SIG-M5 treated with dmso at 0.1 percent for 504 hours (cell line): ENCODE results near the gene PCDHA9.
A peak's percentile ranks its signal among the peaks of the same experiment; 100 is the strongest.
"Not testable (repeated sequence)": the region's sequence is repeated elsewhere in the genome, so short reads cannot be mapped to it uniquely, and the experiment has no call there.

Experiments
- DNase-seq: peaks from one replicate; lab custom pipeline; 2025; ENCODE audit not compliant: unreplicated experiment; lab: John Stamatoyannopoulos, UW

PCDHA9 gene

DNA sequence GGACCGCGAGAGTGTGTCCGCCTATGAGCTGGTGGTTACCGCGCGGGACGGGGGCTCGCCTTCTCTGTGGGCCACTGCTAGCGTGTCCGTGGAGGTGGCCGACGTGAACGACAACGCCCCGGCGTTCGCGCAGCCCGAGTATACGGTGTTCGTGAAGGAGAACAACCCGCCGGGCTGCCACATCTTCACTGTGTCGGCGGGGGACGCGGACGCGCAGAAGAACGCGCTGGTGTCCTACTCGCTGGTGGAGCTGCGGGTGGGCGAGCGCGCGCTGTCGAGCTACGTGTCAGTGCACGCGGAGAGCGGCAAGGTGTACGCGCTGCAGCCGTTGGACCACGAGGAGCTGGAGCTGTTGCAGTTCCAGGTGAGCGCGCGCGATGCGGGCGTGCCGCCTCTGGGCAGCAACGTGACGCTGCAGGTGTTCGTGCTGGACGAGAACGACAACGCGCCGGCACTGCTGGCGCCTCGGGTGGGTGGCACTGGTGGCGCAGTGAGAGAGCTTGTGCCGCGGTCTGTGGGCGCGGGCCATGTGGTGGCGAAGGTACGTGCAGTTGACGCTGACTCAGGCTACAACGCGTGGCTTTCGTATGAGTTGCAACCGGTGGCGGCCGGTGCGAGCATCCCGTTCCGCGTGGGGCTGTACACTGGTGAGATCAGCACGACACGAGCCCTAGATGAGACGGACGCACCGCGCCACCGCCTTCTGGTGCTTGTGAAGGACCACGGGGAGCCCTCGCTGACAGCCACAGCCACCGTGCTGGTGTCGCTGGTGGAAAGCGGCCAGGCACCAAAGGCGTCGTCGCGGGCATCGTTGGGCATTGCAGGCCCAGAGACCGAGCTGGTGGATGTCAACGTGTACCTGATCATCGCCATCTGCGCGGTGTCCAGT, 12.3 kb upstream of the PCDHA9 start:
- DNase-seq = no peak

GRCh38 chr5:140840978-140841962, 6.9 kb upstream of the PCDHA9 start, which contains the start of gene PCDHA8:
TSS of gene PCDHA8 (plus strand) at chr5:140841187. CDS start at chr5:140841322, 135 bp downstream.
- DNase-seq = peak; percentile 44

GRCh38 chr5:140842798-140843733, 5.1 kb upstream of the PCDHA9 start:
- DNase-seq = no peak

- not testable (repeated sequence) for DNase-seq
Measured at GRCh38 chr5:140849831-140850634, 1.9 kb downstream of the PCDHA9 start.

GRCh38 chr5:140855772-140856674, 7.8 kb downstream of the PCDHA9 start, which contains the start of gene PCDHA10:
TSS of gene PCDHA10 (plus strand) at chr5:140855897. CDS start at chr5:140856049, 152 bp downstream.
- DNase-seq = no peak

- no peak for DNase-seq
Measured at GRCh38 chr5:140857177-140857986, 9.2 kb downstream of the PCDHA9 start.

DNA sequence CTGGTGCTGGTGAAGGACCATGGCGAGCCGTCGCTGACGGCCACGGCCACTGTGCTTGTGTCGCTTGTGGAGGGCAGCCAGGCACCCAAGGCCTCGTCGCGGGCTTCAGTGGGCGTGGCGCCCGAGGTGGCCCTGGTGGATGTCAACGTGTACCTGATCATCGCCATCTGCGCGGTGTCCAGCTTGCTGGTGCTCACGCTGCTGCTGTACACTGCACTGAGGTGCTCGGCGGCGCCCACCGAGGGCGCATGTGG, 9.7 kb downstream of the PCDHA9 start:
- DNase-seq = no peak

- DNase-seq = no peak
Measured at GRCh38 chr5:140862441-140863295, 14.5 kb downstream of the PCDHA9 start.

DNA sequence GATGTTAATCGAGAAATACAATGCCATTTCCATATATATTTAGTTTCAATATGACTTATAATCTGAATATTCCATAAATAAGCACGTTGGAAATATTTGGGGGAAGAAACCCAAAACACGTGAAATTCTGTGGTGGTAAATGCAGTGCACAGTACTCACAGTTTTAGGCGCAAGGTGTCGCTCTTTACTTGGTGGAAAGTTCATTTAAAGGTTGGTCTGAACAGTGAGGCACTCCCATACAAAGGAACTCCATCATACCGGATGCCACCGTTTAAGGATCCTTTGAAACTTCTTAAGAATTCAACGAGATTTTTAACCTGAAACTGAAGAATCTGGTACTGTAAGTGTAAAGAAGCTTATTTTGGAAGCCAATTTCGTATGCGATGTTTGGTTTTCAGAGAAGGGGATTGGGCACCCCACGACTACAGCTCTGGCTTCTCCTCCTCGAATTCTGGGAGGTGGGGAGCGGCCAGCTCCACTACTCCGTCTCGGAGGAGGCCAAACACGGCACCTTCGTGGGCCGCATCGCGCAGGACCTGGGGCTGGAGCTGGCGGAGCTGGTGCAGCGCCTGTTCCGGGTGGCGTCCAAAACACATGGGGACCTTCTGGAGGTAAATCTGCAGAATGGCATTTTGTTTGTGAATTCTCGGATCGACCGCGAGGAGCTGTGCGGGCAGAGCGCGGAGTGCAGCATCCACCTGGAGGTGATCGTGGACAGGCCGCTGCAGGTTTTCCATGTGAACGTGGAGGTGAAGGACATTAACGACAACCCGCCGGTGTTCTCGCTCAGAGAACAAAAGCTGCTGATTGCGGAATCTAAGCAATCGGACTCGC, 20.8 kb downstream of the PCDHA9 start, which contains the start of gene PCDHA11:
TSS of gene PCDHA11 (plus strand) at position 237 of the 834 bp plus-strand sequence. CDS start at position 384, 147 bp downstream.
- peak; percentile 29 for DNase-seq

GRCh38 chr5:140869555-140869886, 21.3 kb downstream of the PCDHA9 start:
- DNase-seq = no peak

GRCh38 chr5:140870221-140871201, 22.3 kb downstream of the PCDHA9 start:
- no peak for DNase-seq

- DNase-seq = no peak
Measured at GRCh38 chr5:140875085-140876065, 27.2 kb downstream of the PCDHA9 start, which contains the start of gene PCDHA12. TSS of gene PCDHA12 (plus strand) at chr5:140875308. CDS start at chr5:140875473, 165 bp downstream.

DNA sequence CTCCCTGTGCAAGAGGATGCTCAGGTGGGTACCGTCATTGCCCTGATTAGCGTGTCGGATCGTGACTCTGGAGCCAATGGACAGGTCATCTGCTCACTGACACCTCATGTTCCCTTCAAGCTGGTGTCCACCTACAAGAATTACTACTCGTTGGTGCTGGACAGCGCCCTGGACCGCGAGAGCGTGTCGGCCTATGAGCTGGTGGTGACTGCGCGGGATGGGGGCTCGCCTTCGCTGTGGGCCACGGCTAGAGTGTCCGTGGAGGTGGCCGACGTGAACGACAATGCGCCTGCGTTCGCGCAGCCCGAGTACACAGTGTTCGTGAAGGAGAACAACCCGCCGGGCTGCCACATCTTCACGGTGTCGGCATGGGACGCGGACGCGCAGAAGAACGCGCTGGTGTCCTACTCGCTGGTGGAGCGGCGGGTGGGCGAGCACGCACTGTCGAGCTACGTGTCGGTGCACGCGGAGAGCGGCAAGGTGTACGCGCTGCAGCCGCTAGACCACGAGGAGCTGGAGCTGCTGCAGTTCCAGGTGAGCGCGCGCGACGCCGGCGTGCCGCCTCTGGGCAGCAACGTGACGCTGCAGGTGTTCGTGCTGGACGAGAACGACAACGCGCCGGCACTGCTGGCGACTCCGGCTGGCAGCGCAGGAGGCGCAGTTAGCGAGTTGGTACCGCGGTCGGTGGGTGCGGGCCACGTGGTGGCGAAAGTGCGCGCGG, 28.5 kb downstream of the PCDHA9 start:
- DNase-seq = not testable (repeated sequence)
